H1 (cell line): ENCODE results near the gene ADARB2. TPM values are rescaled to one million over a fixed set of nuclear protein-coding genes. Genes with fewer than 3 reads are reported as not detected.
"Not testable (repeated sequence)": the region's sequence is repeated elsewhere in the genome, so short reads cannot be mapped to it uniquely, and the experiment has no call there.

Experiments used
- CTCF ChIA-PET: fragments of 300-600 bp; sonication (Branson Sonifier 250); formaldehyde crosslinking; loops from one replicate; lab custom pipeline; 2021; ENCODE audit not compliant: partially characterized antibody; lab: Charles Lee
- POLR2A ChIA-PET: fragments of 300-600 bp; sonication (Branson Sonifier 250); formaldehyde crosslinking; loops from one replicate; lab custom pipeline; 2021; ENCODE audit warnings: inconsistent platforms; ENCODE audit not compliant: partially characterized antibody; lab: Charles Lee
- DNase-seq, 2 experiments: peaks; one replicate each; pipeline versions ENCODE4 v3.0.0 to v3.0.0-alpha.2; 2010 to 2022; ENCODE audit warnings: low spot score in 2 of 2, low read depth in 1 of 2, mixed read lengths in 1 of 2
- FAIRE-seq: peaks from 2 replicates; lab custom pipeline; 2011; peaks lifted over from hg19 to GRCh38; lab: Jason Lieb, UNC
- H2AFZ ChIP-seq: 2 replicates; pipeline ENCODE4 v1.8.1; 2012; ENCODE audit warnings: low read length, inconsistent platforms
- H2AK5ac ChIP-seq: 2 replicates; pipeline ENCODE4 v1.6.1; 2013; ENCODE audit warnings: low read depth, low read length
- H2BK120ac ChIP-seq: replicated peaks from 2 replicates; pipeline ENCODE3; 2013; ENCODE audit warnings: low read depth, low read length, inconsistent platforms
- H2BK12ac ChIP-seq: 2 replicates; pipeline ENCODE4 v1.6.1; 2013; ENCODE audit warnings: low read depth, low read length
- H2BK15ac ChIP-seq: 2 replicates; pipeline ENCODE4 v1.6.1; 2013; ENCODE audit warnings: low read length
- H2BK20ac ChIP-seq: 2 replicates; pipeline ENCODE4 v1.6.1; 2013; ENCODE audit warnings: low read length
- H2BK5ac ChIP-seq: 2 replicates; pipeline ENCODE4 v1.6.1; 2013; ENCODE audit warnings: low read depth, low read length
- H3K14ac ChIP-seq: 2 replicates; pipeline ENCODE4 v1.6.1; 2013; ENCODE audit warnings: inconsistent platforms; ENCODE audit not compliant: insufficient read length
- H3K18ac ChIP-seq: 2 replicates; pipeline ENCODE4 v1.6.1; 2013; ENCODE audit warnings: low read length; ENCODE audit errors: extremely low read depth
- H3K23ac ChIP-seq: 2 replicates; pipeline ENCODE4 v1.6.1; 2013; ENCODE audit warnings: inconsistent platforms; ENCODE audit not compliant: insufficient read length
- H3K23me2 ChIP-seq: 2 replicates; pipeline ENCODE4 v1.6.1; 2013; ENCODE audit warnings: low read depth, low read length
- H3K27ac ChIP-seq: 2 replicates; pipeline ENCODE4 v1.6.1; 2011; ENCODE audit warnings: low read depth, low read length, inconsistent platforms
- H3K27me3 ChIP-seq, 4 experiments: replicated peaks in 1 of 4; 1 replicate in 1 of 4; 2 replicates in 3 of 4; pipeline versions ENCODE4 v1.6.1 to v1.8.1; 2011 to 2013; ENCODE audit warnings: low read length in 3 of 4, mild to moderate bottlenecking in 3 of 4, inconsistent platforms in 2 of 4, mixed read lengths in 2 of 4, moderate library complexity in 1 of 4; ENCODE audit not compliant: control insufficient read depth in 3 of 4, insufficient read depth in 3 of 4; ENCODE audit errors: extremely low read depth in 1 of 4
- H3K36me3 ChIP-seq, 4 experiments: 2 replicates each; pipeline versions ENCODE4 v1.6.1 to v1.8.1; 2011 to 2013; ENCODE audit warnings: mild to moderate bottlenecking in 4 of 4, low read length in 3 of 4, moderate library complexity in 2 of 4, control low read depth in 1 of 4, inconsistent platforms in 1 of 4; ENCODE audit not compliant: insufficient read depth in 4 of 4, control insufficient read depth in 2 of 4
- H3K4ac ChIP-seq: replicated peaks from 2 replicates; pipeline ENCODE3; 2013; ENCODE audit warnings: low read length, low read depth, mixed read lengths, inconsistent platforms; ENCODE audit not compliant: insufficient read length
- H3K4me1 ChIP-seq, 4 experiments: replicated peaks in 1 of 4; 1 replicate in 1 of 4; 2 replicates in 3 of 4; pipeline versions ENCODE4 v1.6.1 to v1.8.1; 2011 to 2013; ENCODE audit warnings: low read length in 3 of 4, inconsistent platforms in 2 of 4, mixed read lengths in 1 of 4; ENCODE audit not compliant: insufficient read depth in 4 of 4, control insufficient read depth in 3 of 4
- H3K4me2 ChIP-seq, 2 experiments: 2 replicates each; pipeline versions ENCODE4 v1.6.1 to v1.8.1; 2011 to 2013; ENCODE audit warnings: low read depth in 2 of 2, low read length in 2 of 2, control low read depth in 1 of 2, inconsistent platforms in 1 of 2, mild to moderate bottlenecking in 1 of 2; ENCODE audit not compliant: insufficient read depth in 1 of 2
- H3K4me3 ChIP-seq, 4 experiments: fragments of 200-600, 300-600 bp in 1 of 4; sonication (generic), shearing (Covaris generic), sonication (Bioruptor Twin) in 1 of 4; 2 replicates each; pipeline versions ENCODE4 v1.5.1 to v1.8.1; 2011 to 2016; ENCODE audit warnings: low read length in 4 of 4, low read depth in 3 of 4, control low read depth in 2 of 4, inconsistent platforms in 2 of 4, mild to moderate bottlenecking in 2 of 4, mixed read lengths in 1 of 4, moderate library complexity in 1 of 4; ENCODE audit not compliant: insufficient read depth in 2 of 4; ENCODE audit errors: extremely low read depth in 1 of 4
- H3K56ac ChIP-seq: replicated peaks from 2 replicates; pipeline ENCODE3; 2013; ENCODE audit warnings: low read depth, mild to moderate bottlenecking, mixed read lengths, low read length, inconsistent platforms; ENCODE audit not compliant: insufficient read length
- H3K79me1 ChIP-seq: 2 replicates; pipeline ENCODE4 v1.6.1; 2013; ENCODE audit warnings: low read depth, low read length, control low read depth
- H3K79me2 ChIP-seq, 2 experiments: 2 replicates each; pipeline versions ENCODE4 v1.6.1 to v1.8.1; 2012 to 2013; ENCODE audit warnings: low read length in 2 of 2, mild to moderate bottlenecking in 2 of 2, inconsistent platforms in 1 of 2; ENCODE audit not compliant: insufficient read depth in 2 of 2, control insufficient read depth in 1 of 2
- H3K9ac ChIP-seq, 4 experiments: replicated peaks in 1 of 4; 1 replicate in 1 of 4; 2 replicates in 3 of 4; pipeline versions ENCODE4 v1.6.1 to v1.8.1; 2011 to 2013; ENCODE audit warnings: low read depth in 3 of 4, low read length in 3 of 4, control low read depth in 2 of 4, mild to moderate bottlenecking in 2 of 4, moderate library complexity in 2 of 4, inconsistent platforms in 1 of 4; ENCODE audit errors: extremely low read depth in 1 of 4
- H3K9me3 ChIP-seq, 2 experiments: 2 replicates each; pipeline versions ENCODE4 v1.6.1 to v1.8.1; 2012 to 2013; ENCODE audit warnings: mild to moderate bottlenecking in 2 of 2, moderate library complexity in 2 of 2, control low read depth in 1 of 2, inconsistent platforms in 1 of 2, low read depth in 1 of 2, low read length in 1 of 2, mixed read lengths in 1 of 2; ENCODE audit not compliant: insufficient read depth in 2 of 2
- H4K20me1 ChIP-seq, 2 experiments: replicated peaks in 1 of 2; 2 replicates each; pipeline versions ENCODE3 to v1.8.1; 2011 to 2013; ENCODE audit warnings: inconsistent platforms in 2 of 2, low read length in 2 of 2, mild to moderate bottlenecking in 1 of 2; ENCODE audit not compliant: insufficient read depth in 2 of 2, control insufficient read depth in 1 of 2
- H4K5ac ChIP-seq: 2 replicates; pipeline ENCODE4 v1.6.1; 2013; ENCODE audit warnings: low read length, low read depth, mixed read lengths, inconsistent platforms; ENCODE audit not compliant: insufficient read length
- H4K8ac ChIP-seq: 2 replicates; pipeline ENCODE4 v1.8.0; 2013; ENCODE audit warnings: mild to moderate bottlenecking, moderate library complexity, low read length, inconsistent platforms; ENCODE audit not compliant: insufficient read depth; ENCODE audit errors: extremely low read depth
- H4K91ac ChIP-seq: replicated peaks from 2 replicates; pipeline ENCODE3; 2013; ENCODE audit warnings: low read length, mixed read lengths, inconsistent platforms; ENCODE audit not compliant: insufficient read length
- WGBS, 2 experiments: shearing (Covaris generic) in 1 of 2; methylation state at CpG; one replicate each; pipeline versions ENCODE4 v1.1.6 to v1.1.7; 2013 to 2015; ENCODE audit warnings: low lambda C conversion rate in 2 of 2, mixed read lengths in 2 of 2, inconsistent platforms in 1 of 2, low coverage in 1 of 2, missing lambda C conversion rate in 1 of 2; ENCODE audit not compliant: insufficient replicate concordance in 2 of 2, insufficient coverage in 1 of 2, insufficient read length in 1 of 2; ENCODE audit errors: extremely low coverage in 1 of 2, missing lambda C conversion rate in 1 of 2; 5-methylcytosine and 5-hydroxymethylcytosine counted together
- polyA plus RNA-seq, 7 experiments: library from polyadenylated mRNA; depleted of rRNA in 3 of 7; stranded (reverse) in 5 of 7; unstranded in 2 of 7; fragments of >200 nt in 5 of 7; fragments of 200-250 nt in 2 of 7; gene quantifications; 1 replicate in 5 of 7; 2 replicates in 1 of 7; 4 replicates in 1 of 7; pipeline versions ENCODE4 v1.2.1 to v1.2.3, GENCODE V29; 2011 to 2013; ENCODE audit warnings: missing spikeins in 2 of 7, mixed read lengths in 2 of 7
- total RNA-seq: library from RNA; stranded (reverse); fragmentation: NEBNext Ultra II Directional; extraction: Animal tissue kit (Norgen Biotek cat#: 25700); gene quantifications from 2 replicates; pipeline ENCODE4 v1.2.1, GENCODE V29; 2021
- TF ChIP-seq, protein P1 (sequence below), 3 experiments: IDR thresholded peaks; 1 replicate in 2 of 3; 2 replicates in 1 of 3; pipeline versions ENCODE4 v1.5.1 to v1.6.1; 2011; ENCODE audit warnings: low read length in 3 of 3, mild to moderate bottlenecking in 3 of 3, inconsistent platforms in 2 of 3, low read depth in 1 of 3, moderate library complexity in 1 of 3; ENCODE audit not compliant: insufficient read depth in 1 of 3; ENCODE audit errors: control extremely low read depth in 1 of 3
- TF ChIP-seq, protein P2 (sequence below): IDR thresholded peaks from 2 replicates; pipeline ENCODE4 v1.6.1; 2011; ENCODE audit warnings: low read depth, mild to moderate bottlenecking, low read length; ENCODE audit not compliant: insufficient read depth

ADARB2 gene
- total and polyA plus RNA-seq, 2 of the 8 experiments (the other 6 are each of a cell fraction or from before 2014, with no cell fraction given): 2.2 to 2.8 TPM

DNA sequence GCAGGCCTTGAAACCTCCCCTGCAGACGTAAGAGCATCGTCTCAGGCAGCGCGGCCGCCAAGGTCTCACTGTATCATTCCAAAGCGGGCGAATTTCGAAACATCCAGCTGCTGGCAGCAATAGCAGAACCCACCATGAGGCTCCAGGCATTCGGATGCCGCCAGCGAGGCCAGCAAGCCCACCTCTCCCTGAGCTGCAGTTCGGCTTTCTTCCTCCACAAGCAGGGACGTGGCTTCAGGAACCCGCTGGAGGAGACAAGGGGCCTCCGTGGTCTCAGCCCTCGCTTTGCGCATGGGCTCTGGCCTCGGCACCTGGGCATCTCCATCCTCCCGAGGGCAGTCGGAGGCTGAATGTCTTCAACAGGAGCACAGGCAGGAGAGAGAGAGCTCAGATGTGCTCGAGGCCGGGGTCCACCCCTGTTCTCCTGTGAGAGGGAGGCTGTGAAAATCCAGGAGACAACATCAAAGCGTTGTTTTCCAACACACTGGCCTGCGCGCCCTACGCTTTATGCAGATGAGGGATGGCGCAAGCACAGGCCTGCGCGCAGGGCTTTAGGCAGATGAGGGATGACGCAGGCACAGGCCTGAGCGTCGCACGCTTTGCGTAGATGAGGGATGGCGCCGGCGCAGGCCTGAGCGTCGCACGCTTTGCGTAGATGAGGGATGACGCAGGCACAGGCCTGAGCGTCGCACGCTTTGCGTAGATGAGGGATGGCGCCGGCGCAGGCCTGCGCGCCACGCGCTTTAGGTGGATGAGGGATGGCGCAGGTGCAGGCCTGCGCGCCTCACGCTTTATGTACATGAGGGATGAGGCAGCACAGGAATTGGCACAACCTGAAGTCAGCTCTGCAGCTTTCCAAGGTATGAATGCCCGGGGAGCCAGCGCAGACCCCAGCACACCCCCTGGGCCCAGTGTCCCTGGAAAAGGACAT, 577.9 kb downstream of the ADARB2 start (continued):
- TF ChIP-seq, protein P1, sequence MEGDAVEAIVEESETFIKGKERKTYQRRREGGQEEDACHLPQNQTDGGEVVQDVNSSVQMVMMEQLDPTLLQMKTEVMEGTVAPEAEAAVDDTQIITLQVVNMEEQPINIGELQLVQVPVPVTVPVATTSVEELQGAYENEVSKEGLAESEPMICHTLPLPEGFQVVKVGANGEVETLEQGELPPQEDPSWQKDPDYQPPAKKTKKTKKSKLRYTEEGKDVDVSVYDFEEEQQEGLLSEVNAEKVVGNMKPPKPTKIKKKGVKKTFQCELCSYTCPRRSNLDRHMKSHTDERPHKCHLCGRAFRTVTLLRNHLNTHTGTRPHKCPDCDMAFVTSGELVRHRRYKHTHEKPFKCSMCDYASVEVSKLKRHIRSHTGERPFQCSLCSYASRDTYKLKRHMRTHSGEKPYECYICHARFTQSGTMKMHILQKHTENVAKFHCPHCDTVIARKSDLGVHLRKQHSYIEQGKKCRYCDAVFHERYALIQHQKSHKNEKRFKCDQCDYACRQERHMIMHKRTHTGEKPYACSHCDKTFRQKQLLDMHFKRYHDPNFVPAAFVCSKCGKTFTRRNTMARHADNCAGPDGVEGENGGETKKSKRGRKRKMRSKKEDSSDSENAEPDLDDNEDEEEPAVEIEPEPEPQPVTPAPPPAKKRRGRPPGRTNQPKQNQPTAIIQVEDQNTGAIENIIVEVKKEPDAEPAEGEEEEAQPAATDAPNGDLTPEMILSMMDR (IDR thresholded peaks at IDR 0.05; ENCODE audit: control extremely low read depth in 1 of 3, insufficient read depth in 1 of 3, low read depth in 1 of 3, low read length in 3 of 3): no peak
- TF ChIP-seq, protein P2, sequence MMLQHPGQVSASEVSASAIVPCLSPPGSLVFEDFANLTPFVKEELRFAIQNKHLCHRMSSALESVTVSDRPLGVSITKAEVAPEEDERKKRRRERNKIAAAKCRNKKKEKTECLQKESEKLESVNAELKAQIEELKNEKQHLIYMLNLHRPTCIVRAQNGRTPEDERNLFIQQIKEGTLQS: no peak
- TF ChIP-seq, all 59 proteins: peak for 0

GRCh38 chr10:1158536-1158935, 578.8 kb downstream of the ADARB2 start:
- ChIA-PET CTCF (interaction anchor here (0.8 kb wide), 1 partner anchor 139 kb away, joined by 3 read pairs; no protein-coding TSS in a partner anchor), POLR2A (interaction anchor here (1.7 kb wide), 1 partner anchor 10 kb away, joined by 3 read pairs; no protein-coding TSS in a partner anchor)
- not testable (repeated sequence) for H2BK20ac ChIP-seq, H2BK15ac ChIP-seq, H3K9ac ChIP-seq, H4K8ac ChIP-seq, H4K5ac ChIP-seq, H3K14ac ChIP-seq, H3K36me3 ChIP-seq, H3K4me2 ChIP-seq, H2AK5ac ChIP-seq, H2BK120ac ChIP-seq, H3K4me1 ChIP-seq, H3K27ac ChIP-seq, H3K18ac ChIP-seq, H4K91ac ChIP-seq, H2BK12ac ChIP-seq, H3K23ac ChIP-seq, H3K27me3 ChIP-seq, H3K9me3 ChIP-seq, H4K20me1 ChIP-seq, H3K4me3 ChIP-seq, H3K56ac ChIP-seq, H3K23me2 ChIP-seq, H3K79me2 ChIP-seq, H3K79me1 ChIP-seq, FAIRE-seq, H2AFZ ChIP-seq, H3K4ac ChIP-seq, H2BK5ac ChIP-seq
- WGBS, 2 experiments: 91% methylated on average over 8 of the region's 10 CpGs; no CpG with 5 or more reads in 1 of the 2 experiments
- DNase-seq: peak in 1 of 2 experiments; percentile 27
